Endometrial microvascular endothelial cells (primary cell): ENCODE measurements around the gene EXPH5. TPM values are rescaled to one million over a fixed set of nuclear protein-coding genes. Genes with fewer than 3 reads are reported as not detected.

ENCODE experiments used
- in situ Hi-C: cut with HindIII; loops from 2 replicates; pipeline ENCODE4 v1.10.0; 2017; ENCODE audit warnings: low sequenced_read_pairs, low pct_unique_long_range_greater_than_20kb; ENCODE audit errors: inconsistent ontology term
- total RNA-seq: library from RNA; depleted of rRNA; stranded (reverse); fragments of >200 nt; gene quantifications from one replicate; pipeline ENCODE4 v1.2.3, GENCODE V29; 2015; ENCODE audit errors: inconsistent ontology term

Gene EXPH5
- total RNA-seq, 1 donor from 2014 or later: 0.28 TPM

DNA sequence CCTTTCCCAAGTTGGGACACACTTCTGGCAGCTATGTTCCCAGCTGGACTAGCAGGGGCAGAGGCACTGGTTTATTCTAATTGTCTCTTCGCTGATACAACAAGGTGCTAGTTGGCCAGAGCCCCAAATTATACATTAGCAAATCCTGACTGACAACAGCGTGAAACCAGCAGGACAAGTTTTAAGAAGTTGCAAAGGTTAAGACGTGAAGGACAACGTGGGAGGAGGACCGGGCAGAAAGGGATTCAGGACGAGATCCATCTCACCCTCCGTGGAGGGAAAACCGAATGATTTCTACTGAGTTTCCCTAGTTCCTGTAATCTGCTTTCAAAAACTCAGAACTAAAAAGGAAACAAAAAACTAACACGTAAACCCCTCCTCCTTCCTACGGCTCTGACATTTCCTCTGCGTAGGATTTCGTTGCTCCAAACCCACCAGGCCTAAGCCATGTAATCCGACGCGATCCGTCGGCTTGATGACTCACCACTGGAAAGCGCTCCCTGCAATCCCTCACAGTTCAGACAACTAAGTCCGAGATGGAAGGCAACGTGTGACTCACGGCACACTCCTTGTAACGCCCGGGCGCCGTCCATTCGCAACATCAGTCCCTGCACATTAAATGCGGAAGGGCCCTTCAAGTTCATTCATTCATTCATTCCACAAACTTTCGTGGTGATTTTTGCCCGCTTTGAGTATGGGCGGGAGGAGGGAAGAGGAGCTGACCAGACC is 96.1 kb downstream of the EXPH5 start:
- in situ Hi-C loops: no loop called here

GRCh38 chr11:108496643-108497256 is 96.8 kb downstream of the EXPH5 start:
- in situ Hi-C loops: no loop called here

DNA sequence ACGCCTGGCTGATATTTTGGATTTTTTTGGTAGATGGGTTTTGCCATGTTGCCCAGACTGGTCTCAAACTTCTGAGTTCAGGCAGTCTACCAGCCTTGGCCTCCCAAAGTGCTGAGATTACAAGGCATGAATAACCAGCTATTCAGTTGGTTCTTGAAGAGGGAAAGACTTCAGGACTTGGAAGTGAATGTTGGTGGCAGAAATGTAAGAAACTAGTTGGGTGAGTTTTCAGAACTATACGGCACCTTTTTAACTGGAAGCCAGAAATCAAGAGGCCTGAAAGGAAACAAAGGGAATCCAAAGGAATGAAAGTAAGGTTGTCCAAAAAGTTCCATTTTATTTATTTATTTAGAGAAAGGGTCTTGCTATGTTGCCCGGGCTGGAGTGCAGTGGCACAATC is 98.2 kb downstream of the EXPH5 start:
- in situ Hi-C loops: no loop called here

DNA sequence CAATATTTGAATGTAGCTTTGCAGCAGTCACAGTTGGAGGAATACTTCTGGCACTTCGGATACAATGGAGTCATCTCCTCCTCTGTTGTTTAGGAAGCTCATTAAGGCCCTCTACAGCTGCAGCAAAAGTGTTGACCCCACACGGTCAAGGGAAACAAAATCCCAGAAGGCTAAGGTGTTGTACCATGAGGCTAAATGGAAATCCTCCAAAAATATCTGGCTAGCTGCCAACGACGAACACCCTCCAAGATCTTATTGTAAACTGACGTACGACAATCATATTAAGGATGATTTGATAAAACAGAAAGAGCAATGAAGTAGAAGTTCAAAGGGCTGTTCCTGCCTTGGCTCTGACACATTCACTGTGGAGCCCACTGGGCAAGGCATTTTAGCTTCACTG is 99.4 kb downstream of the EXPH5 start:
- in situ Hi-C loops: no loop called here

DNA sequence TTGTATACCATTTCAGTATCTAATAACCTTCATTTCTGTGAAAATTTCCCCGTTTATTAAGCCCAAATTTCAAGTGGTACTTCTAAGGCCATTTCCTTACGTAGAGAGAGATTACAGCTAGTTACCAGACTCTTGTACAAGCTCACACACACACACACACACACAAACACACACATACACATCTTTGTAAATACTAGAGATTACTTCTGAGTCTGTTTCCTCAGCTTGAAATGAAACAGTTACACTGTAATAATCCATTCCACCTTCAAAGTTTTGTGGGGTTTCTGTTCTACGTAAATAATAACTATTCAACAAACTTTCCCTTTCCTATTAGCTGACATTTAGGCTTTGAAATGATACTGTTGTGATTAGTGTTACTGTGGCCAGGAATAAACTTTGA is 101.6 kb downstream of the EXPH5 start:
- in situ Hi-C loops: no loop called here

- in situ Hi-C loops: no loop called here
Measured at GRCh38 chr11:108486828-108487227, 106.7 kb downstream of the EXPH5 start.

GRCh38 chr11:108486331-108486730 is 107.2 kb downstream of the EXPH5 start:
- in situ Hi-C loops: no loop called here

DNA sequence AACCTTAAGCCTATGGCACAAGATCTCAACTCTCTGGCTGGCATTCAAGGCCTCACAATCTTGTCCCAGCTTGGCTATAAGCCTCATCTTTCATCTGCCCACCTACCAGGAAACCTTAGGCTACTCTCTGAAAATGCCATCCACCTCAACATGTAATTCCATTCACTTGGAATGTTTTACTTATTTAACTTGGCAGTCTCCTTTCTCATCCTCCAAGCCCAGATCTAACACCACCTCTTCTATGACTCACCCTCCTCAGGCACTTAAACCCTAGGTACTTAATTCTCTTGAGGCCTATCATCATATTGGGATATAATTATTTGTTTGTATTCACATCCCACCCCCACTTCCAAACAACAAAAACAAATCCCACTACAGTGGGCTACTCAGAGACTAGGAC is 110.4 kb downstream of the EXPH5 start:
- in situ Hi-C loops: no loop called here

DNA sequence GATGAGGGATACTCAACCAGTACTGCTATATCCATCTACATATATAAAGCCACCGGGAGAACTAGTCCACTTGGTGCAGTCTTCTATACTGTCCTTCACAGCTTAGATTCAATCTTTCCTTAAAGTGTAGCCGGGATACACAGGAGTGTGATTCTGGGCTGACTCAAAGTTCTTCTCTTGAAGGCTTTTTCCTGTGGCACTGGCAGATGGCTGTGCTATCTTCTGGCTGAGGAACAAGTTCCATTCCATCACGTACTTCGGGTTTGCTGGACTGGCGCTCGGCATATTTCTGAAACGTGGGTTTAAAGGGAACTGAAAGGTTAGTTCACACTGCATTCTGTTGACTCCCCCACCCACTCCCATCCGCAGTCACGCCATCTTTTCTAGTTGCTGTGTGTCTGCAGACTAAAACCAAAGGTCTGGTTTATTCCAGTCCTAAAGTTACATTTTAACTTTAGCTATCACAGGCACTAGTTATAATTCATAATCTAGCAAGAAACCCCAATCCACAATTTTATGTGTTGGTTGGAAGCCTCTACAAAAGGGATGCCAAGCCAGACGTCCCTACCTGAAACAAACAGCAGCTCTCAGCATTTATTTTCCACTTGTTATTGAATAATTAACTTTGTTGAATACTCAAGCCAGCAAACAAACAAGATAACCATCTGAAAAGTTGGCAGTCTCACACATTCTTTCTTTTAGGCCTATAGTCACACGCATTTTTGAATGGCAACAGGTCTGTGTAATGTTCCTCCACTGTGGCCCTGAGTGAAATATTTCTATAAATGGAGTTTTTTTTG is 118.7 kb downstream of the EXPH5 start:
- in situ Hi-C loops: no loop called here

- in situ Hi-C loops: no loop called here
Measured at GRCh38 chr11:108472681-108473080, 120.9 kb downstream of the EXPH5 start.

GRCh38 chr11:108468478-108468864 is 125.1 kb downstream of the EXPH5 start:
- in situ Hi-C loops: no loop called here

- in situ Hi-C loops: no loop called here
Measured at GRCh38 chr11:108467091-108467823, 126.3 kb downstream of the EXPH5 start, which contains the start of gene C11orf65. Gene C11orf65 (minus strand): TSS chr11:108467529. CDS start chr11:108461559, 5,970 bp downstream.

GRCh38 chr11:108466405-108466804 is 127.2 kb downstream of the EXPH5 start:
- in situ Hi-C loops: no loop called here

Other genes with a start within 250 kb of the EXPH5 start
- not detected for gene C11orf65, start 126.2 kb downstream of the EXPH5 start, total RNA-seq
- gene POGLUT3, start 95.4 kb downstream of the EXPH5 start, total RNA-seq: 49.4 TPM
- 56.9 TPM for gene DDX10, start 71.3 kb upstream of the EXPH5 start, total RNA-seq